ENCODE data around the gene DYNC1LI1. TPM values are rescaled to one million over a fixed set of nuclear protein-coding genes. Genes with fewer than 3 reads are reported as not detected.

DYNC1LI1 gene
- total and polyA plus RNA-seq, 2 experiments from 2014 or later: 43.2 to 47.3 TPM

DNA sequence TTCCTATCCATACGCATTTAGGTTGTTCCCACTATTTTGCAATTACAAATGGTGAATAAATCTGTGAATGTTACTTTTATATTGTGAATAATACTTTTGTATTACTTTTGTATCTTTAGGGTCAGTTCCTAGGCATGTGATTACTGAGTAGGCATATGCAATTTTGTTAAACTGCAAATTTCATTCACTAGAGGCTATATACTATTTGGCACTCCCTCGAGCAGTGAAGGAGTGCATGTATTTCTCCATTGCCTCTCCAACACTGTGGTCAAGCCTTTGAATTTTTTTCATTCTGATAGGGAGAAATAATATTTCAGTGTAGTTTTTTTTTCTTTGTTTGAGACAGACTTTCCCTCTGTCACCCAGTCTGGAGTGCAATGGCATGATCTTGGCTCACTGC lies 59.7 kb downstream of the DYNC1LI1 start:
- Histone ChIP-seq H3K36me3 (no peaks in the 10 kb centered on the region), H3K9me3 (ENCODE audit: low read depth) (no peaks in the 10 kb centered on the region), H3K27ac (no peak overlapping the region), H3K4me3 (no peak overlapping the region), H3K27me3 (no peaks in the 10 kb centered on the region), H3K4me1 (ENCODE audit: low read depth) (no peaks in the 10 kb centered on the region)
- no peak for DNase-seq (ENCODE audit: low read depth in 1 of 2, low spot score in 1 of 2)
- TF ChIP-seq, protein P1, sequence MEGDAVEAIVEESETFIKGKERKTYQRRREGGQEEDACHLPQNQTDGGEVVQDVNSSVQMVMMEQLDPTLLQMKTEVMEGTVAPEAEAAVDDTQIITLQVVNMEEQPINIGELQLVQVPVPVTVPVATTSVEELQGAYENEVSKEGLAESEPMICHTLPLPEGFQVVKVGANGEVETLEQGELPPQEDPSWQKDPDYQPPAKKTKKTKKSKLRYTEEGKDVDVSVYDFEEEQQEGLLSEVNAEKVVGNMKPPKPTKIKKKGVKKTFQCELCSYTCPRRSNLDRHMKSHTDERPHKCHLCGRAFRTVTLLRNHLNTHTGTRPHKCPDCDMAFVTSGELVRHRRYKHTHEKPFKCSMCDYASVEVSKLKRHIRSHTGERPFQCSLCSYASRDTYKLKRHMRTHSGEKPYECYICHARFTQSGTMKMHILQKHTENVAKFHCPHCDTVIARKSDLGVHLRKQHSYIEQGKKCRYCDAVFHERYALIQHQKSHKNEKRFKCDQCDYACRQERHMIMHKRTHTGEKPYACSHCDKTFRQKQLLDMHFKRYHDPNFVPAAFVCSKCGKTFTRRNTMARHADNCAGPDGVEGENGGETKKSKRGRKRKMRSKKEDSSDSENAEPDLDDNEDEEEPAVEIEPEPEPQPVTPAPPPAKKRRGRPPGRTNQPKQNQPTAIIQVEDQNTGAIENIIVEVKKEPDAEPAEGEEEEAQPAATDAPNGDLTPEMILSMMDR (IDR thresholded peaks at IDR 0.05; ENCODE audit: low read depth, low read length): no peak

DNA sequence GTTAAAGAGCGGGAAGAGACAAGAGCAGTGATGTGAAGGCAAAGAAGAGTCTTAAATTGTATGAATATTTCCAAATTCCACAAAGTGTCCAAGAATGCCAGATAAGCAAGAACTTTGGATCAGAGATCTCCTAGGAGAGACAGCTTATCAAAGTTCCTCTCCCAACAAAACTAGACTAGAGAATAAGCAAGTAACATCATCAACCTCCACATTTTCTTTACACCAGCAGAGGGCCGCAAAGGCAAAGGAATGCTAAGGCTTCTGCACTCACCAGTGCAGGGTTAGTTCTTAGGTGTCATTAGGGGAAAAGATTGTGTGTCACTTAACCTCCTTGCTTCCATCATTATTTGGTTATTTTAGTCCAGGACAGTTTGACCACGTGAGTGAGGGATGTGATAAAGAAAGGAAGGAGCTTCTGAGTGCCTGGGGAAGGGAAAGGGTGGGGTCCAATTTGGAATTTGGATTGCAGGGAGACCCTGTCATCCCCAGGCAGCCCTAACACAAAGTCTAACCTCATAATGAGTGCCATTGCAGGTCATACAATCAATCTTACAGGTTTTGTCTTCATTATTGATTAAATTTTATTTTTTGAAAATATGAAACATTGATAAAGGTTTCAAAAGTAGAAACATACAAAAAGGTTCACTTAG lies 60.5 kb downstream of the DYNC1LI1 start:
- TF ChIP-seq, protein P1 (IDR thresholded peaks at IDR 0.05; ENCODE audit: low read depth, low read length): peak; percentile 75
- DNase-seq (ENCODE audit: low read depth in 1 of 2, low spot score in 1 of 2): peak; percentile 78 to 82
- H3K27me3 ChIP-seq: no peaks in the 10 kb centered on the region
- no peaks in the 10 kb centered on the region for H3K4me1 ChIP-seq (ENCODE audit: low read depth)
- no peak overlapping the region for H3K27ac ChIP-seq
- no peak overlapping the region for H3K4me3 ChIP-seq
- no peaks in the 10 kb centered on the region for H3K36me3 ChIP-seq
- no peaks in the 10 kb centered on the region for H3K9me3 ChIP-seq (ENCODE audit: low read depth)

DNA sequence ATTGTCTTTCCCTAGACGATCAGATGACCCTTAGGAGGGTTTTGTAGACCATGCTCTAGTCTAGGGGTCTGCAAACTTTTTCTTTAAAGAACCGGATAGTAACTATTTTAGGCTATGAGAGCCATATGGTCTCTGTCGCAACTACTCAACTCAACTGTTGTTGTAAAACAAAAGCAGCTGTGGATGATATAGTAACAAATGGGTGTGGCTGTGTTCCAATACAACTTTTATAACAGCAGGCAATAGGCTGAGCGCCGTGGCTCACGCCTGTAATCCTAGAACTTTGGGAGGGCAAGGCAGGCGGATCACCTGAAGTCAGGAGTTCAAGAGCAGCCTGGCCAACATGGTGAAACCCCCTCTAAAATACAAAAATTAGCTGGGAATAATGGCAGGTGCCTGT lies 61.9 kb downstream of the DYNC1LI1 start:
- Histone ChIP-seq H3K4me3 (no peak overlapping the region), H3K4me1 (ENCODE audit: low read depth) (no peaks in the 10 kb centered on the region), H3K27ac (no peak overlapping the region), H3K36me3 (no peaks in the 10 kb centered on the region), H3K9me3 (ENCODE audit: low read depth) (no peaks in the 10 kb centered on the region), H3K27me3 (no peaks in the 10 kb centered on the region)
- DNase-seq (ENCODE audit: low read depth in 1 of 2, low spot score in 1 of 2): peak in 1 of 2 donors; percentile 57
- TF ChIP-seq, protein P1 (IDR thresholded peaks at IDR 0.05; ENCODE audit: low read depth, low read length): no peak

DNA sequence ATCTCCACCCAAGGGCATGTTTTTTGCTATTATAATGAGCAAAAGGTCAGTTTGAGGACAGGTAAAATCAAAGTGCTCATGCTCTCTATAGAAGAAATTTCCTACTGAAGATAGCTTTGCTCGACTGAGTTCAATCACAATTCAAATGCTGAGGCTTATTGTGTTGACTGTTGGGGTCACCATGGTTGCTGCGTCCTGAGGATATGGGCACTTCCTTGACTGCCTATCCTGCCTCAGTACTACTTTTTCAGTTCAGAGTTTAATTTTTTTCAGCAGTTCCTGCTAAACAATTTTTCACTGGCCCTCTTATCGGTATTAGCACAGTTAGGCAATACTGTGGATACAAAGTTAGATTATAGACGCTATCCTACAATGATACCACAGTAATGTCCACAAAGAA lies 64.2 kb downstream of the DYNC1LI1 start:
- no peak overlapping the region for H3K4me3 ChIP-seq
- TF ChIP-seq, protein P1 (IDR thresholded peaks at IDR 0.05; ENCODE audit: low read depth, low read length): no peak
- H3K27me3 ChIP-seq: no peaks in the 10 kb centered on the region
- H3K36me3 ChIP-seq: no peaks in the 10 kb centered on the region
- DNase-seq (ENCODE audit: low read depth in 1 of 2, low spot score in 1 of 2): no peak
- H3K27ac ChIP-seq: no peak overlapping the region
- peaks cover 3% of the 10 kb centered on the region for H3K4me1 ChIP-seq (ENCODE audit: low read depth)
- H3K9me3 ChIP-seq (ENCODE audit: low read depth): no peaks in the 10 kb centered on the region

DNA sequence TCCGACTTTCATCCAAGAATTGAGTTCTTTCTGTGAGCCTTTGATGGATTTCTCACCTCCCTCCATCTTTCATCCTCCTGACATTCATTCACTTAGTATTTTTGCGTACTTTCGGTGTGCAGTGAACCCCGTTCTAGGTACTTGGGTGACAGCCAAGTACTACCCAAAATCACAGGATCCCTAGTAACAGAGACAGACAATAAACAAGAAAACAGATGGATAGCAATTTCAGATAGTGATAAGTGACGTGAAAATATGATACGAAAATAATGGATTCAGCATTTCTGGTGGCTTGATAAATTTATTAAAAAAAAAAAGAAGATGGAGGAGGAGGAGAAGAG lies 67.7 kb downstream of the DYNC1LI1 start:
- TF ChIP-seq, protein P1 (IDR thresholded peaks at IDR 0.05; ENCODE audit: low read depth, low read length): no peak
- Histone ChIP-seq H3K4me1 (ENCODE audit: low read depth) (peaks cover 13% of the 10 kb centered on the region), H3K27me3 (no peaks in the 10 kb centered on the region), H3K27ac (peak overlapping the region; percentile 88), H3K4me3 (peak overlapping the region; percentile 91), H3K9me3 (ENCODE audit: low read depth) (no peaks in the 10 kb centered on the region), H3K36me3 (no peaks in the 10 kb centered on the region)
- no peak for DNase-seq (ENCODE audit: low read depth in 1 of 2, low spot score in 1 of 2)

All from cardiac muscle cell (in vitro differentiated cells and primary cell).